Measurements from ENCODE around the gene RNFT2.

The RNFT2 gene

DNA sequence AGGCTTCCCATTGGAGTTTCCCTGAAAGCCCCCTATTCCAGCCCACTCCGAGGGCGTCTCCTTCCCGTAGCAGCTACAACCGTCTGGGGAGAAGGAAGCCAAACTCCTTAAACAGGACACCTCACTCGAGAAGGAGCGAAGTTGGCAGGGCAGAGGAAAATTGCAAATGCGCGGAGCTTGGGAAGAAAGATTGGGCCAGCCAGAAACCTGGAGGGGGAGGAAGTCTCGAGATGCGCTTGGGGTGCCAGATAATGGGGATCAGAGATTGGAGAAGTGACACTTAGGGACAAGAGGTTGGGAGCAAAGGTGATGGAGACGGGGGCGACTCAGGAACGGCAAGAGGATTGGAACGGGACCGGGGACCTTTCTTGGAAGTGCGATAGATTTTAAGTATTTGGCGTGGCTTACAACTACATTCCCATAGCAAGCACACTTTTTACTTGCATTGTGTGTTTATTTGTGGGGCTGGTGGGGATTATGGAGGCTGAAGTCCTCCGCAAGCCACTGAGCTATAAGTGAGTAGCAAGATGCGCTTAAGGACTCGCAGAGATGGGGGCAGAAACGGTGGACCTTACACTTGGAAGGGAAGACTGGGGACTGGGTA, 142.2 kb downstream of the RNFT2 start:
- DNase-seq: no peak

DNA sequence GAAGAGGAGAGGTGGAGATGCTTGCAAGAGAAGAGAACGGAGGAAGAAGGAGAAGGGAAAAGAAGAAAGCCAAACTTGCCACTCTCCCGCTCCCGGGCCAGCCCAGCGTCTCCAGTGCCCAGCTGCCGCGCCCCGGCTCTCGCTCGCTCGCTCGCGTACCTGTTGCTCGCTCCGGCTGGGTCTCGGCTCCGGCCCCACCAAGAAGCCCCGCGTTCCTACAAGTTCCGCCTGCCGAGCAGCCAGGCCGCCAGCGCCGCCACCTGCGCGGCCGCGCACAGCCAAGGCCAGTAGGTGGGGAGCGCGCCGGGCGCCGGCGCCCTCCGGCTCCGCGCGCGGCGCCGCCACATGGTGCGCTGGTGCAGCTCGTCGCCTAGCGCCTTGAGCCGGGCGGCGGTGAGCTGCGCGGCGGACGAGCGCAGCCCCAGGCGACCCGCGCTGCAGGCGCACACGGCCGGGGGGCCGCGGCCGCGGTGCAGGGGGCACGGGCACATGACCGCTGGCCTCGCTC, 142.8 kb downstream of the RNFT2 start:
- no peak for DNase-seq

DNA sequence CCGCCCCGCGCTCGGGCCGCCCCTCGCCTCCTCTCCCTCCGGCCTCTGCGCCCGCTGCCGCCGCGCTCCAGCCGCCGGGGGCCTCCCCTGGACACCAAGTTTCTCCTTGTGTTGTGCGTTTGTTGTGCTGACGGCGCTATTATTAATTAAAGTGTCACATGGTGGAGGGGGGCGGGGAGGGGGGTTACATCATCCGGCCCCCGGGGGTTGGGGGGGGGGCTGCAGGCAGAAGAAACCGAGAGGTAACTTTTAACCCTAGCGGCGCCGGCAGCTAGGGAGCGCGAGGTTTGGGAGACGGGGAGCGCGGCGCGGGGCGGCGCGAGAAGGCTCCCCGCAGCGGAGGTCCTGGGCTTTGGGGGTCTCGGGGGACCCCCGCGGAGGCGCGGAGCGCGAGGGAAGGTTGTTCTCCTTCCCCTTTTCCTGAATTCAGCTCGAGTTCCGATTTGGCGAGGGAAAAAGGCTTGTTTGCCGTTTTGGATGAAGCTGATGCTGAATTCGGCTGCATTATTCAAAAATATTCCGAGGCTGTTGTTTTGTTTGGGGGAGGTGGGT, 143.3 kb downstream of the RNFT2 start, which contains the start of gene HRK:
Gene HRK (minus strand): TSS at position 117 of the 552 bp plus-strand sequence. CDS start 134 bp downstream, outside the sequence.
- DNase-seq: no peak

DNA sequence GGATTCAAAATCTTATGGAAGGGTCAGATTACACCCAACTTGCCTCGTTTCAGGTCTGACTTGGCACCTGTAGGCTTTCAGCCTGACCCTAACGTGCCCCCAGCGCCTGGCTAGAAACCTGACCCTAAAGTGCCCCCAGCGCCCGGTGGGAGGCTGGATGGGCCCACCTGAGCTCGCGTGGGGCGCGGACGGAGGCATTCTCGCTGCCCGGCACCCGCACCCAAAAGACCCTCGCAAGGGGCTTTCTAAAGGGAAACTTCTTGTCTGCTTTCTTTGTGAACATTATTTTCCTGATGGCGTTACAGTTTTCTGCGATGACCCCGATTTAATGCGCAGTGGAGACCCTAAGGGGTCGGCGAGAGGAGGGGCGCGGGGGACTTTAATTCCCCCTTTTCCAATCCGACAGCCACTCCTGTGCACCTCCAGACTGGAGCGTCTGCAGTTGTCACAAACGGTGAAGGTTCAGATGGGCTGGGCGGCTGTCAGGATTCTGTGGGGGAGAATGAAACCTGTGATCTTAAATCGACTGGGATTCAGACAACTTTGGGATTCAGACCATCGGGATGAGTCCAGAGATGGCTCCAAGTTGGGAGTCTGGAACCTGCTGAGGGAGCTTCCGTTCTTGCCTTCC, 143.9 kb downstream of the RNFT2 start:
- no peak for DNase-seq

DNA sequence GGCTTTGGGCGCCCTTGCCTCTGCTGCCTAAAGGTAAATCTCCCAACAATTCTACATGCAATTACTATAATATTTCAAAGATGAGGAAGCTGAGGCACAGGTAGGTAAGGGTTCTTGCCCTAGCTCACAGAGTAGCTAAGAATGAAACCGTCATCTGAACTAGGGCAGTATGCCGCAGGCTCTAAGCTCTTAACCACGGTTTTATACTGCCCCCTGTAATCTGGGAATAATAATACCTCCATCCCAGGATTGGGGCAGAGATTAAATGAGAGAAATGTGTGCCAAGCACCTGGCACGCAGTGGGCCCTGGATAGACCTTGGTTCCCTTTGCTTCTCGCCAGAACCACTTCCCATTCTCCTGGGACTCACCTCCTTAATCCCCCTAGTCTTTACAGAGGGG, 144.6 kb downstream of the RNFT2 start:
- DNase-seq: no peak

DNA sequence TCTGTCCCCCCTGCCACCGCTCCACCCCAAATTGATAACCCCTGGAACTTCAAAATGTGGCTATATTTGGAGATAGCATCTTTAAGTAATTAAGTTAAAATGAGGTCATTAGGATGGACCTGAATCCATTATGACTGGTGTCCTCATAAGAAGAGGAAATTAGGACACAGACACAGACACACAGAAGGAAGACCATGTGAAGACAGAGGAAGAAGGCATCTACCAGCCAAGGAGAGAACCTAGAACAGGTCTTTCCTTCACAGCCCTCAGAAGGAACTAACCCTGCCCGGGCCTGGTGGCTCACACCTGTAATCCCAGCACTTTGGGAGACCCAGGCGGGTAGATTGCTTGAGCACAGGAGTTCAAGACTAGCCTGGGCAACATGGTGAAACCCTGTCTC, 146.8 kb downstream of the RNFT2 start:
- DNase-seq: no peak

DNA sequence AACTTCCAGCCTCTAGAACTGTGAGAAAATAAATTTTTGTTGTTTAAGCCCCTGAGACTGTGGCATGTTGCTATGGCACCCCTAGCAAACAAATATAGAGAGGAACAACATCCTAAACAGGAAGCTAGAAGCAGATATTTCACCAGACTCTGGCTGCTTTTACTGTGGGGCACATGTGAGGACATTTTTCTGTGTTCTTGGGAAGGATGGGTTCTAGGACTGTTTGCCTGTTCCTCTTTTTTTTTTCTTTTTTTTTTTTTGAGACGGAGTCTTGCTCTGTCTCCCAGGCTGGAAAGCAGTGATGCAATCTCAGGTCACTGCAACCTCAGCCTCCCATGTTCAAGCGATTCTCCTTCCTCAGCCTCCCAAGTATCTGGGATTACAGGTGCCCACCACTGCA, 147.4 kb downstream of the RNFT2 start:
- no peak for DNase-seq

DNA sequence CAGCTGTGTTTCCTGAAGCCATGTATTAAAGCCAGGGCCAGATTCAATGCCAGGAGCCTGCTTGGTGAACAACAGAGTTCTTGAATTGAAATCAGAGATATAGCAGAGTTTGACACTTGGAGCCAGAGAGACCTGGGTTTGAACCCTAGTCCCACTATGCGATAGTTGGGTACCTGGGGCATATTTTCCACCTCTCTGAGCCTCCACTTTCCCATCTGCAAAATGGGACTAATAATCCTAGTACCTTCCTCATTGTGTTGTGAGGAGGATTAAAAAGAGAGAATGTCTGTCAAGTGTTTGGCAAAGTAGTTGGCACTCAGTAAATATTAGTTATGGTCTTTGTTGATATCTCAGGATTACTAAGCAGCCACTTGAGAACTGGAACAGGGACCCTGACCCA, 149.1 kb downstream of the RNFT2 start:
- no peak for DNase-seq

DNA sequence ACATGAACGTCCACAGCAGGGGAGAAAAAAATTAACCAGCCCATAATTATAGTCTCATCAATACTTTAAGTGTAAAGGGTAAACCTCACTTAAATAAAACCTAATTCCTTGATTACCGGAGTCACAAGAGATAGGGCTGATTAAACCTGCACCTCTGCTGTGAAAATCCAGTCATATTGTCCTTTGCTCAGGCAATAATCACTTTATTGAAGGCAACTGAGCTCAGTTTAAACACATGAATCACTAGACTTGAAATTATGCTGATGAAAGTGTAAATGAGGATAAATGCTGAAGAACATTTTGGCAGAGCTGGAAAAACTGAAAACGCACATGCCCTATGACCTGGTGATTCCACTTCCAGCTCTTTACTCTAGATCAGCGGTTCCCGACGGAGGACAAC, 149.8 kb downstream of the RNFT2 start:
- DNase-seq: no peak

DNA sequence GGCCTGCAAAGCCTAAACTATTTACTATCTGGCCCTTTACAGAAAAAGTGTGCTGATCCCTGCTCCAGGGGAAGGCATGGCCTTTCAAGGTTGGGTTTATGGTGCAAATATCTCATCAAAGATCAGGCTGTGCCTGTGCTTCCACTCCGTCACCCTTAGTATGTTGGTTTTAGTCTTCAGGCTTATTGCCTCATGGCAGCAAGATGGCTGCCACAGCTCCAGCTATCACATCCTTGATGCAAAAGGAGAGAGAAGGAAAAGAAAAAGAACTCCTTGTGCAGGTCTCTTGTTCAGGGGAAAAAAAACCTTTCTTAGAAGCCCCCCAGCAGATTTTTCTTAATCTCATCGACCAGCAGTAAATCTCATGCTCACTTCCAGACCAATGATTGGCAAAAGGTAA, 152.2 kb downstream of the RNFT2 start:
- no peak for DNase-seq

DNA sequence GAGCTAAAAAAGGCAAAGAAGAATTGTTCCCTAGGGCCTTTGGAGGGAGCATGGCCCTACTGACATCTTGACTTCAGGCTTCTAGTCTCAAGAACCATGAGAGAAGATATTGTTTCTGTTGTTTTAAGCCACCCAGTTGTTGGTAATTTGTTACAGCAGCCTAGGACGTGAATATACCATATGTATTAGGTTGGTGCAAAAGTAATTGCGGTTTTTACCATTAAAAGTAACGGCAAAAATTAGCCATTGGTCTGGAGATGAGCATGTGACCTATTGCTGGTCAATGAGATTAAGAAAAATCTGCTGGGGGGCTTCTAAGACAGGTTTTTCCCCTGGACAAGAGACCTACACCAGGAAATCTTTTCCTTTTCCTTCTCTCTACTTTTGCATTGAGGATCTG, 152.9 kb downstream of the RNFT2 start:
- DNase-seq: no peak

DNA sequence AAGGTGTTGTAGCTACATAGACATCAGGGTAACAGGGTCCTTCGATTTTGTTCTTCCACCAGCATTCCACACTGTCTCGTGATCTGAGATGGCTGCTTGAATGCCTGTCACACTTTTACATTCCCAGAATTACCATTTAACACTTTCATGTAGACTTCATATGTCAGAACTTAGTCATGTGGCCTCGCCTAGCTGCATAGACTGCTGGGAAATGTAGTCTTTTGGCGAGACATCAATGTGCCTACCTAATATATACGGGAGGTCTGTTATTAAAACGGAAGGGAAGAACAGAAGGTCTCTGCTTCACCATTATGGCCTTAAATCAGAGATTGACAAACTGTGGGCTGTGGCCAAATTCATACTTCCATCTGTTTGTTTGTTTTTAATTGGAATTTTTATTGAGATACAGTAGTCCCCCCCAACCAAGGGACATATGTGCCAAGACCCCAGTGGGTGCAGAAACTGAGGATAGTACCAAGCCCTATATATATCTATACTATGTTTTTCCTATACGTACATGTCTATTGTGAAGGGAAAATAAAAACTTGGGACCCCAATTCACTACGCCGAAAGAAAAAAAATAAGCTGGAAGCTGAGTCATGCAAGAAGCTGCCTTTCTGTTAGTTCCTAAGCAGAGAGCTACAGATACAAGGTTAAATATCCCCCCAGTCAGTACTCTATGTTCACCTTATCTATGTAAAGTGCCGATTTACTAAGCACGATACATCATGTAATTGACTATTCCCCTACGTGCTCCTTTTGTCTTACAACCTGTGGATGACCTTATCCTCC, 154.4 kb downstream of the RNFT2 start:
- no peak for DNase-seq

DNA sequence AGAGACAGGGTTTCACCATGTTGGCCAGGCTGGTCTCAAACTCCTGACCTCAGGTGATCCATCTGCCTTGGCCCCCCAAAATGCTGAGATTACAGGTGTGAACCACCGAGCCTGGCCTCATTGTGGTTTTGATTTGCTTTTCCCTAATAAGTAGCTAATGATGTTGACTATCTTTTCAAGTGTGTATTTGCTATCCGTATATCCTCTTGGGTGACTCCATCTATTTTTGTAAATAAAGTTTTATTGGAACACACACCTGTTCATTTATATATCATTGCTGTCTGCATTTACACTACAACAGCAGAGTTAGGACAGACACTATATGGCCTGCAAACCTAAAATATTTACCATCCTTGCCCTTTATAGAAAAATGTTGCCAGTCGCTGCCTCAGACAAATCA, 156.8 kb downstream of the RNFT2 start:
- no peak for DNase-seq

DNA sequence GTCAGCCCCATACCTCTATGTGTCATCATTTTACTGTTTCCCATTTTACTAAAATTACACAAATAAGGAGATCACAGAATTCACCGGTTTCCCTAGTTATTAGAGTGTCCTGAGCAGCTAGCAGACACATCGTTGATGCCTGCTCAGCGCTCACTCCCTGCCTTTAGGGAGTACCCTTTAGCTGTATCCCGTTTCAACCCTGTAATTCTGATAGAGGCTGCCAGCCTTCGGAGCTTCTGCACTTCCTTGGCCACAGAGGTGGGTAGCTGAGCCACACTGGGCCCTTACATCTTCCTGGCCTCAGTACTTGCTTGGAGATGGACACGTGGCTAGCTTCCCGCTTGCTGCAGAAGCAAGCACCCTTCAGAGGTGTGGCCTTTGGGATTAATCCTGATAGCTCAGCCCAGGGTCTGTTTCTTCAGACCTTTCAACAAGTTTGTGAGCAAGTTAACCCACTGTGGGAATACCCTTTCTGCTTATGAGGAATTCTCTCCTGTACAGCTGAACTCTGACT, 158.4 kb downstream of the RNFT2 start:
- no peak for DNase-seq

DNA sequence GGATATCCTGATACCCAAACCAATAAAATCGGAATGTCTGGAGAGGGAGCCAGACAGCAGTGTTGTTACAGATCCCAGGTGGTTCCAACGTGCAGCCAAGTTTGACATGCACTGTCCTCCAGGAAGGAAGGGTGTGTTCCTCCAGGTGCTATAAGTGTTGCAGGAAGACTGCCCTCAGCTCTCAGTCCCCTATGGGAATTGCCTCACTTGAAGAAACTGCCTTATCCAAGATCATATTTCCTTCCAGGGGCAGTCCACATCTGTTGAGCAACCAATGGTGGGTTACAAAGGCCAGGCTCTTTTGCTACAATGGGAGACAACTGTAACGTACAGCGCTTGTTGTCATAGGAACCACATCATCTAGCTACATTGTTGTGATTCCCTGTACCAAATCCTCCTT, 159.4 kb downstream of the RNFT2 start:
- DNase-seq: no peak

DNA sequence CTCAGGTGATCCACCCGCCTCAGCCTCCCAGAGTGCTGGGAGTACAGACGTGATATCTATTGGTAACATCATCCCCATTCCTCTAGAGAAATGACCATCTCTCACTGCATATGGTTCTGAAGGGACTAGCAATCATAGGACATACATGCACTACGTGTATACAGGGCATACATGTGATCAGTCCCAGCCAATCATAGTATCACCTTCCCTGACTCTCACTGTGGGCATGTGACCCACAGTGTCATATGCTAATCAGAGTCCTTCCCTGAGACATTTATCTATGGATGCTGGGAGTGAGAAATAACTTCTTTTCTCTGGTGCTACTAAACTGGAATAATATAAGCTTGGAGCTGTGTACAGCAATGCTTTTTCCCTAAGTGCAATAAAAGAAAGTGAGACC, 160.6 kb downstream of the RNFT2 start:
- DNase-seq: no peak

DNA sequence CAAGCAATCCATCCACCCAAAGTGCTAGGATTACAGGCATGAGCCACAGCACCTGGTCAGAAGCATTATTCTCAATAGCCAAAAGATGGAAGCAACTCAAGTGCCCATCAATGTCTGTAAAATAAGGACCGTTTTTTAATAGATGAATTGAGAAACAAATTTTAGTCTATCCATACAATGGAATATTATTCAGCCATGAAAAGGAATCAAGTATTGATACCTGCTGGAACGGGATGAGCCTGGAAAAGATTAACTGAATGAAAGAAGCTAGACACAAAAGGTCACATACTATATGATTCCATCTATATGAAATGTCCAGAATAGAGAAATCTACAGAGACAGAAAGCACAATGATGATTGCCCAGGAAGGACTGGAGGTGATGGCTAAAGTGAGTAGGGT, 163.5 kb downstream of the RNFT2 start:
- no peak for DNase-seq
